K562 (cell line): ENCODE measurements around the gene HMBS. TPM values are rescaled to one million over a fixed set of nuclear protein-coding genes. Genes with fewer than 3 reads are reported as not detected.

Experiments used
- ATF1 ChIP-seq, 2 experiments: fragments of 450-650 bp in 1 of 2; IDR thresholded peaks; 2 replicates each; pipeline ENCODE4 v1.6.1; 2016; ENCODE audit warnings: missing compliant biosample characterization in 1 of 2, missing genetic modification characterization in 1 of 2
- E2F5 ChIP-seq: sonication (generic); formaldehyde crosslinking; IDR thresholded peaks from 2 replicates; pipeline ENCODE4 v1.8.0; 2022; ENCODE audit warnings: mild to moderate bottlenecking, missing genetic modification reagents
- ESRRB ChIP-seq: fragments of 250-450 bp; sonication (Bioruptor Pico); IDR thresholded peaks from 2 replicates; pipeline ENCODE4 v1.5.0; 2020; ENCODE audit warnings: mild to moderate bottlenecking, moderate library complexity, borderline replicate concordance
- NBN ChIP-seq: fragments of 450-650 bp; IDR thresholded peaks from 2 replicates; pipeline ENCODE4 v1.6.1; 2016; ENCODE audit warnings: low read depth, mild to moderate bottlenecking
- NCOA6 ChIP-seq: fragments of 450-650 bp; IDR thresholded peaks from 2 replicates; pipeline ENCODE4 v1.6.1; 2017; ENCODE audit warnings: mild to moderate bottlenecking
- SPI1 ChIP-seq: IDR thresholded peaks from 2 replicates; pipeline ENCODE4 v1.6.1; 2011; ENCODE audit warnings: low read depth, low read length, control low read depth, borderline replicate concordance
- STAT6 ChIP-seq: sonication (generic); formaldehyde crosslinking; IDR thresholded peaks from 2 replicates; pipeline ENCODE4 v1.8.1; 2023; ENCODE audit warnings: mild to moderate bottlenecking, missing genetic modification reagents
- YY1 ChIP-seq, 3 experiments: IDR thresholded peaks; 2 replicates each; pipeline ENCODE4 v1.6.1; 2011; ENCODE audit warnings: low read length in 2 of 3, mild to moderate bottlenecking in 2 of 3, moderate library complexity in 2 of 3, borderline replicate concordance in 1 of 3, control low read depth in 1 of 3, low read depth in 1 of 3; ENCODE audit not compliant: insufficient read depth in 3 of 3, insufficient replicate concordance in 2 of 3, control insufficient read depth in 1 of 3, insufficient read length in 1 of 3; ENCODE audit errors: extremely low read depth in 1 of 3
- ZNF407 ChIP-seq: fragments of 450-650 bp; IDR thresholded peaks from 2 replicates; pipeline ENCODE4 v1.6.1; 2016; ENCODE audit warnings: low read depth
- ZNF780A ChIP-seq: fragments of 250-450 bp; sonication (Bioruptor Pico); IDR thresholded peaks from 2 replicates; pipeline ENCODE4 v1.5.0; 2021; ENCODE audit warnings: mild to moderate bottlenecking
- polyA plus RNA-seq, 8 experiments: library from polyadenylated mRNA; depleted of rRNA in 4 of 8; stranded (reverse) in 5 of 8; unstranded in 3 of 8; fragments of >200 nt; fragmentation: Nextera tagmentation in 2 of 8; fragmentation: Illumina TruSeq in 1 of 8; extraction: Ambion mirVana in 2 of 8; extraction: Trizol in 1 of 8; gene quantifications; 2 replicates each; pipeline versions ENCODE4 v1.2.1 to v1.2.3, GENCODE V29; 2011 to 2014; ENCODE audit warnings: inconsistent platforms in 1 of 8, missing spikeins in 1 of 8
- total RNA-seq, 7 experiments: library from RNA; depleted of rRNA in 6 of 7; stranded (reverse); fragments of >200 nt in 6 of 7; fragmentation: Illumina TruSeq in 2 of 7; extraction: Trizol in 2 of 7; gene quantifications; 2 replicates each; pipeline versions ENCODE4 v1.2.1 to v1.2.3, GENCODE V29; 2011 to 2021; ENCODE audit warnings: low replicate concordance in 1 of 7
- TF ChIP-seq, protein P1 (sequence below): sonication (generic); formaldehyde crosslinking; IDR thresholded peaks from 2 replicates; pipeline ENCODE4 v1.8.0; 2022; ENCODE audit warnings: missing genetic modification reagents, mild to moderate bottlenecking, moderate library complexity, borderline replicate concordance

Gene HMBS
- total and polyA plus RNA-seq, 9 of the 15 experiments (the other 6 are each of a cell fraction or from before 2014, with no cell fraction given) = 56.9 to 385 (median 286) TPM

GRCh38 chr11:119057000-119057769, 27.5 kb upstream of the HMBS start, which contains the start of gene HYOU1 (continued):
- TF ChIP-seq STAT6 (no peak), ZNF407 (no peak), E2F5 (CRISPR knock-in tag) (no peak), ATF1 (CRISPR knock-in tag; IDR thresholded peaks at IDR 0.05) (peak; percentile 54; the same call in 1 of the 2 replicates), ATF1 (tag; IDR thresholded peaks at IDR 0.05) (peak; percentile 95), YY1 (IDR thresholded peaks at IDR 0.05; ENCODE audit: borderline replicate concordance in 1 of 3, control insufficient read depth in 1 of 3, extremely low read depth in 1 of 3, insufficient read depth in 3 of 3, insufficient read length in 1 of 3, insufficient replicate concordance in 2 of 3, low read depth in 1 of 3, low read length in 2 of 3) (peak in 2 of 3 experiments; percentile 50 to 65), ZNF780A (CRISPR knock-in tag) (no peak), SPI1 (no peak), NBN (peak; percentile 78), ESRRB (CRISPR knock-in tag) (no peak), NCOA6 (no peak)
- TF ChIP-seq, protein P1, sequence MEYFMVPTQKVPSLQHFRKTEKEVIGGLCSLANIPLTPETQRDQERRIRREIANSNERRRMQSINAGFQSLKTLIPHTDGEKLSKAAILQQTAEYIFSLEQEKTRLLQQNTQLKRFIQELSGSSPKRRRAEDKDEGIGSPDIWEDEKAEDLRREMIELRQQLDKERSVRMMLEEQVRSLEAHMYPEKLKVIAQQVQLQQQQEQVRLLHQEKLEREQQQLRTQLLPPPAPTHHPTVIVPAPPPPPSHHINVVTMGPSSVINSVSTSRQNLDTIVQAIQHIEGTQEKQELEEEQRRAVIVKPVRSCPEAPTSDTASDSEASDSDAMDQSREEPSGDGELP (CRISPR knock-in tag) = peak; percentile 89; the same call in 1 of the 2 replicates
